Activated naive CD4-positive, alpha-beta T cell treated with anti-CD3 and anti-CD28 coated beads, Interleukin-2, amount 50 U/mL, for 24 hours (primary cell): ENCODE measurements around the gene CNN1.

Source experiments
- H3K27ac Mint-ChIP-seq: one replicate; pipeline ENCODE4 v1.8.0; 2021; ENCODE audit warnings: mild to moderate bottlenecking, mixed read lengths
- H3K27me3 Mint-ChIP-seq: one replicate; pipeline ENCODE4 v1.8.0; 2021; ENCODE audit warnings: mixed read lengths
- H3K36me3 Mint-ChIP-seq: one replicate; pipeline ENCODE4 v1.8.0; 2021; ENCODE audit warnings: mixed read lengths
- H3K4me1 Mint-ChIP-seq: one replicate; pipeline ENCODE4 v1.8.0; 2021; ENCODE audit warnings: mixed read lengths
- H3K4me3 Mint-ChIP-seq: one replicate; pipeline ENCODE4 v1.8.0; 2021; ENCODE audit warnings: mild to moderate bottlenecking, mixed read lengths
- H3K9me3 Mint-ChIP-seq: one replicate; pipeline ENCODE4 v1.8.0; 2021; ENCODE audit warnings: mixed read lengths

CNN1 gene

DNA sequence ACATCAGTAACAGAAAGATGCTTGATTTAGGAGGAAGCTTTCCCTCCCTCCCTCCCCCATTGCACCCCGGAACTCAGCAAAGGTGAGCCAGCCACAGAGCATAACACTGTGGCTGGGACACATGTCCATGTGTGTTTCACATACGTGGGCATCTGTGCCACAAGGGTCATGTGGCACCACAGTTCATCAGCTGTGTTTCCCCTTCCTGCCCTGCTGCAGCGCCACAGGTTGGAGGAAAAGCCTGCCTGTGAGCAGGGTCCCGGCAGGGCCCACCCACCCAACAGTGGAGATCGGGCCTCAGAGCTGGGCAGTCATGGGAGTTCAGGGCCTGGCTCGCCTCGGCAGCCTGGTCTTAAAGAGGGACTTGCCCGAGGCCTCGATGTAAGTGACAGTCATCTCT is 36.0 kb downstream of the CNN1 start:
- Mint-ChIP-seq H3K4me3 (no peak overlapping the region), H3K27ac (no peak overlapping the region), H3K27me3 (no peaks in the 10 kb centered on the region), H3K36me3 (no peaks in the 10 kb centered on the region), H3K4me1 (peaks cover 6% of the 10 kb centered on the region), H3K9me3 (no peaks in the 10 kb centered on the region)

- no peaks in the 10 kb centered on the region for H3K9me3 Mint-ChIP-seq
- H3K4me1 Mint-ChIP-seq, result peaks cover 15% of the 10 kb centered on the region
- H3K36me3 Mint-ChIP-seq, result no peaks in the 10 kb centered on the region
- no peak overlapping the region for H3K27ac Mint-ChIP-seq
- H3K4me3 Mint-ChIP-seq, result no peak overlapping the region
- H3K27me3 Mint-ChIP-seq, result no peaks in the 10 kb centered on the region
Measured at GRCh38 chr19:11576227-11576626, 37.6 kb downstream of the CNN1 start.

DNA sequence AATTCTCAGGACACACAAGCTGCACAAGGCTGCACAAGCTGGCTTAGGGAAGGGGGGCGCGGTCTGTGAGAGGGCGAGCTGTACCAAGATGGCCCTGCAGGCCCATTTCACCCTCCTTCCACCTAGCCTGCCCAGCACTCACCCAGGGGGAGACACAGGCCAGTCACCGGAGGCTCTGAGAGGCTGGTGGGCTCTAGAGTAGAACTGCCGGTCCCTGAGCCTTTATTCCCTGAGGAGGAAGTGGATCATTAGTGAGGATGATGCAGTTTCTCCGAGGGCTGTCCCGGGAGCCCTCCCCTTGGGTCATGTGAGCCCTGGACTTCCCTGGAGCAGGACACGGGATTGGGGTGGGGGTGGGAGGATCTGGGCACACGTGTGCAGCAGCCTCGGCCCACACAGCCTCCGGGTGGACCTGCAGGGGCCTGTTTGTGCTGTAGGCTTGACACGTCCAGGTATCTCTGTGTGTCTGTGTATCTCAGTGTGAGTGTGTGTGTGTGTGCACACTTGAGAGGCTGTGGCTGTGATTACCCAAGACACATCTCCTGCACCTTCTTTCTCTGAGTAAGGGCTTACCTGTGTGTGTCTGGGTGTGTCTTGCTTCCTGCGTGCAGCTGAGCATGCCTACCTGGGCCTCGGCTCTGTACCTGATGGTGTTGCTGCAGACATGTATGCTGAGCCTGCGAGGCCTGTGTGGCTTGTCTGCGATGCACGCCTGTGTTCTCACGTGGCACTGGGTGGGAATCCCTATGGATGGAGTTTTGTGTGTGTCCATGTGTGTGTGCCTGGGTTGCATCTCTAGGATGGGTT is 39.0 kb downstream of the CNN1 start, which contains the start of gene ACP5:
TSS of gene ACP5 (minus strand) at position 195 of the 807 bp plus-strand sequence. CDS start 328 bp downstream, outside the sequence.
- Mint-ChIP-seq H3K4me3 (peak within 1 kb of the TSS; percentile 77), H3K9me3 (no peaks in the 10 kb centered on the region), H3K36me3 (no peaks in the 10 kb centered on the region), H3K27me3 (no peaks in the 10 kb centered on the region), H3K27ac (peak within 1 kb of the TSS; percentile 59), H3K4me1 (peaks cover 27% of the 10 kb centered on the region)

DNA sequence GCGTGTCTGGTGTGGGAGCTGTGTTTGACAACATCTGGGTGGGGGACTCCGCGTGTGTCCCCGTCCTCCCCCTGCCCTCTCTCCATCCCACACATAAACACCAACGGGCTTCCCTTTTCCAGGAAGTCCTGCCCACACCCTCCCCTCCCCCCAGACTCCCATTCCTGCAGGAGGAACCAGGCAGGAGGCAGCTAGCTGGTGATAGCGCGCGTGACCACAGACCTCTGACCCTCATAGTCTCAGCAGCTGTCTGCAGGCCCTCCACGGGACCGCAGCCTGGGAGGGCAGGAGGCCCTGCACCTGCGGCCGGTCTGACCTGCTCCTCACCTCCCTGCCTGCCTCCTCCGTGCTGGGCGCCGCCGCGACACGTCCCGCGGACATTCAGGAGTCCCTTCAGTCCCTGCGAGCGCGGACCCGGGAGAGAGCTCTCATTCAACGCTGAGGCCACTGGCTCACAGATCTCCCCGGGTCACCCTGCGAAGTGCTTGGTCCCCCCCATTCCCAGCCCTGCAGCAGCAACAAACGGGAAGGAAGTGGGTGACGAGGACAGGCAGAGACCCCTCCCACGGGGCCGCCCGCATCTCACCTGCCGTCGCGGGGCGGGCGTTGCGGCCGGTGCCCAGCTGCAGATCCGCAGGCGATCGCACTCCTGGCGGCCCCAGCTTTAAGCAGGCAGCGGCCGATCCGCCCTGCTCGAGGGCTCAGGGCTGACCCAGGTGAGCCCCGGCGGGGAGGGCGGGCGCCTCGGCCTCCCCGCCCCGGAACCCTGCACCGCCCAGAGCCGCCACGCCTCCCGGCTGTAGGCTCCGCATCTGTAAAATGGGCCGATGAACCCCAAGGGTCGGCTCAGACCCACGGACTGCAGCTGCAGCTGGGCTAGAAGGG is 39.8 kb downstream of the CNN1 start:
- peak overlapping the region; percentile 77 for H3K4me3 Mint-ChIP-seq
- peaks cover 27% of the 10 kb centered on the region for H3K4me1 Mint-ChIP-seq
- no peaks in the 10 kb centered on the region for H3K36me3 Mint-ChIP-seq
- H3K9me3 Mint-ChIP-seq, result no peaks in the 10 kb centered on the region
- H3K27ac Mint-ChIP-seq, result peak overlapping the region; percentile 59
- no peaks in the 10 kb centered on the region for H3K27me3 Mint-ChIP-seq

- H3K4me3 Mint-ChIP-seq, result no peak overlapping the region
- no peak overlapping the region for H3K27ac Mint-ChIP-seq
- H3K27me3 Mint-ChIP-seq, result no peaks in the 10 kb centered on the region
- peaks cover 27% of the 10 kb centered on the region for H3K4me1 Mint-ChIP-seq
- H3K36me3 Mint-ChIP-seq, result no peaks in the 10 kb centered on the region
- H3K9me3 Mint-ChIP-seq, result no peaks in the 10 kb centered on the region
Measured at GRCh38 chr19:11580116-11580515, 41.5 kb downstream of the CNN1 start.

GRCh38 chr19:11581740-11582139 is 43.1 kb downstream of the CNN1 start:
- peaks cover 27% of the 10 kb centered on the region for H3K4me1 Mint-ChIP-seq
- no peaks in the 10 kb centered on the region for H3K27me3 Mint-ChIP-seq
- no peaks in the 10 kb centered on the region for H3K36me3 Mint-ChIP-seq
- H3K9me3 Mint-ChIP-seq, result no peaks in the 10 kb centered on the region
- H3K4me3 Mint-ChIP-seq, result peak overlapping the region; percentile 64
- peak overlapping the region; percentile 51 for H3K27ac Mint-ChIP-seq

- Mint-ChIP-seq H3K27me3 (no peaks in the 10 kb centered on the region), H3K36me3 (no peaks in the 10 kb centered on the region), H3K27ac (no peak overlapping the region), H3K4me1 (peaks cover 18% of the 10 kb centered on the region), H3K9me3 (no peaks in the 10 kb centered on the region), H3K4me3 (no peak overlapping the region)
Measured at GRCh38 chr19:11586331-11586730, 47.7 kb downstream of the CNN1 start.

DNA sequence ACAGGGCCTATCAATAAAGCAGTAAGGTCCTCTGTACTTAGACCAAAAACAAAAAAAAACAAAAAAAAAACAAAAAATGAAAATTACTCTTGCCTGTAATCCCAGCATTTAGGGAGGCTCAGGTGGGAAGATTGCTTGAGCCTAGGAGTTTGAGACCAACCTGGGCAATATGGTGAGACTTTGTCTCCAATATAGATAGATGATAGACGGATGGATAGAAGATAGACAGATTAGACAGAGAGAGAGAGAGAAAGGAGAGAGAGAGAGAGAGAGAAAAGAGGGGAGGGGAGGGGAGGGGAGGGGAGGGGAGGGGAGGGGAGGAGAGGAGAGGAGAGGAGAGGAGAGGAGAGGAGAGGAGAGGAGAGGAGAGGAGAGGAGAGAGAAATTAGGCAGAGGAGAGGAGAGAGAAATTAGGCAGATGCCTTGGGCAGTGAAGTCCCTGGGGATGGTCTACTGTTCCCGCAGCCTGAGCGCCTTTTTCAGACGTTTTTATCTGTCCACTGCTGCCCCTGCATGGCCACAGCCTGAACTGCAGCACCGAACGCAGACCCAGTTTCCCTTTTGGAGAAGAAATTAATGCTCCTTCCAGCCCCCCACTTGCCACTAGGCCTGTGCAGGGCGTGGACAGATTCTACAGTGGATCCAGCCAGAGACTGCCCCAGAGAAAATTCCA is 48.8 kb downstream of the CNN1 start:
- Mint-ChIP-seq H3K4me3 (no peak overlapping the region), H3K4me1 (peaks cover 8% of the 10 kb centered on the region), H3K27me3 (no peaks in the 10 kb centered on the region)

GRCh38 chr19:11587975-11588631 is 49.5 kb downstream of the CNN1 start:
- Mint-ChIP-seq H3K4me1 (peaks cover 8% of the 10 kb centered on the region), H3K27me3 (no peaks in the 10 kb centered on the region), H3K27ac (no peak overlapping the region), H3K9me3 (no peaks in the 10 kb centered on the region), H3K4me3 (no peak overlapping the region), H3K36me3 (no peaks in the 10 kb centered on the region)

More for the DNA sequence above, 48.8 kb downstream of the CNN1 start:
- H3K9me3 Mint-ChIP-seq, result no peaks in the 10 kb centered on the region
- no peak overlapping the region for H3K27ac Mint-ChIP-seq
- no peaks in the 10 kb centered on the region for H3K36me3 Mint-ChIP-seq

DNA sequence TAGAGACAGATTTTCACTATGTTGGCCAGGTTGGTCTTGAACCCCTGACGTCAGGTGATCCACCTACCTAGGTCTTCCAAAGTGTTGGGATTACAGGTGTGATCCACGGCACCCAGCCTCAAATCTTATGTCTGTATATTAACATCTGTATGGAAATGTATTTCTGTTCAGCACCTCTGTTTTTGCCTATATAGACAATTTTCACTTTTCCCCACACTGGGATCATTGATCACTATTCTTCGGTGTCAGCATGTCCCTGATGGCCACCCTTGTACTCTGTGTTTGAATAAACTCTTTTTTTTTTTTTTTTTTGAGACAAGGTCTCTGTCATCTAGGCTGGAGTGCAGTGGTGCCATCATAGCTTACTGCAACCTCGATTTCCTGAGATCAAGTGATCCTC is 55.4 kb downstream of the CNN1 start:
- H3K4me3 Mint-ChIP-seq, result no peak overlapping the region
- H3K36me3 Mint-ChIP-seq, result no peaks in the 10 kb centered on the region
- no peak overlapping the region for H3K27ac Mint-ChIP-seq
- H3K9me3 Mint-ChIP-seq, result no peaks in the 10 kb centered on the region
- H3K4me1 Mint-ChIP-seq, result peaks cover 12% of the 10 kb centered on the region
- no peaks in the 10 kb centered on the region for H3K27me3 Mint-ChIP-seq

GRCh38 chr19:11596156-11596555 is 57.5 kb downstream of the CNN1 start:
- no peak overlapping the region for H3K4me3 Mint-ChIP-seq
- H3K4me1 Mint-ChIP-seq, result peaks cover 29% of the 10 kb centered on the region
- no peaks in the 10 kb centered on the region for H3K36me3 Mint-ChIP-seq
- no peak overlapping the region for H3K27ac Mint-ChIP-seq
- H3K9me3 Mint-ChIP-seq, result no peaks in the 10 kb centered on the region
- H3K27me3 Mint-ChIP-seq, result no peaks in the 10 kb centered on the region

DNA sequence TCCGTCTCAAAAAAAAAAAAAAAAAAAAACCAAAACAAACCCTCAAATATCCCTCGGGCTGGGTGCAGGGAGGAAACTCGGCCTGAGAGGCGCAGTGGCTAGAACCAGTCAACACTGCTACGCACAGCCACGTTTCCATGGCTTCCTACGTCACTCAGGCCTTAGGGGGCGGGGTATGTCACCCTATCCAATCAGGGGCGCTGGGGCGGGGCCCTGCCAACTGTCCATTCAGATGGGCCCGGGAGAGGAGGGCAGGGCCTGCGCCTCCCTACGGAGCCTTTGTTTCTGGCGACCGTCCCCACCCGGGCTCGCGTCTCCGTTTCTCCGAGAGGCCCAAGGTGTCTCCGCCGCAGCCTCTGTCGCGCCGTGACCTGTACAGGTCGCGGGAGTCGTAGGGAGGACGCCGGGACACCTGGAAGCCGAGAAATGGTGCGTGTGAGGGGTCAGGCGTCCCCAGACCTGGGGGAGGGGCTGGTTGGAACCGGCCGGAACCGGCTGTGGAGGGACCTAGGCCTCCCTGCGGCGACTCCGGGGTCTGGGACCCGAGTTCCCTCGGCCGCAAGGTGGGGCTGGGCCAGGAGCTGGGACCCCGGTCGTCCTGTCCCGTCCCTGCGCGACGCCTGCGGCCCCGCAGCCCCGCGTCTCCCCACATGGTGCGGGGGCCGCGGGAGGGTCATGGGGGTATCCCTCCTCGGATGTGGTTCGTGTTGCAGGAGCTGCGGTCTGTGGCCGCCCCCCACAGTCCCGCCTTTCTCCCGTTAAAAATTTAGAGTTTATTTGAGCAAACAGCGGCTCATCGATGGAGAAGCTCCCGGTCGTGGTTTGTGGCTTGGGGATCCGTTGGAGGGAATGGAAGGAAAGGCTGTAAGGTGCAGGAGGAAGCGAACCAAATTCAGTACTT is 58.8 kb downstream of the CNN1 start, which contains the start of gene ZNF627:
TSS of gene ZNF627 (plus strand) at position 282 of the 901 bp plus-strand sequence. CDS start at position 427, 145 bp downstream.
- Mint-ChIP-seq H3K4me3 (peak within 1 kb of the TSS; percentile 92), H3K9me3 (no peaks in the 10 kb centered on the region), H3K36me3 (peaks cover 5% of the 10 kb centered on the region), H3K27ac (peak within 1 kb of the TSS; percentile 79), H3K4me1 (peaks cover 36% of the 10 kb centered on the region), H3K27me3 (no peaks in the 10 kb centered on the region)

- Mint-ChIP-seq H3K4me1 (peaks cover 42% of the 10 kb centered on the region), H3K36me3 (peaks cover 10% of the 10 kb centered on the region), H3K9me3 (no peaks in the 10 kb centered on the region), H3K27ac (no peak overlapping the region), H3K27me3 (no peaks in the 10 kb centered on the region), H3K4me3 (peak overlapping the region; percentile 92)
Measured at GRCh38 chr19:11598103-11598483, 59.4 kb downstream of the CNN1 start.

GRCh38 chr19:11598746-11599145 is 60.1 kb downstream of the CNN1 start:
- Mint-ChIP-seq H3K36me3 (peaks cover 10% of the 10 kb centered on the region), H3K27me3 (no peaks in the 10 kb centered on the region), H3K4me3 (peak overlapping the region; percentile 72), H3K27ac (no peak overlapping the region), H3K9me3 (no peaks in the 10 kb centered on the region), H3K4me1 (peaks cover 42% of the 10 kb centered on the region)
